GM10266 (cell line): ENCODE results near the gene NCF4.

Experiments used
- DNase-seq: peaks from one replicate; pipeline ENCODE4 v3.0.0; 2012; ENCODE audit errors: extremely low spot score
- TF ChIP-seq, protein P1 (sequence below): IDR thresholded peaks from 2 replicates; pipeline ENCODE4 v1.5.1; 2012; ENCODE audit warnings: mild to moderate bottlenecking, low read depth; ENCODE audit not compliant: control insufficient read depth, insufficient read depth; ENCODE audit errors: missing control alignments

NCF4 gene

GRCh38 chr22:36864454-36865215 is 3.8 kb downstream of the NCF4 start:
- TF ChIP-seq, protein P1, sequence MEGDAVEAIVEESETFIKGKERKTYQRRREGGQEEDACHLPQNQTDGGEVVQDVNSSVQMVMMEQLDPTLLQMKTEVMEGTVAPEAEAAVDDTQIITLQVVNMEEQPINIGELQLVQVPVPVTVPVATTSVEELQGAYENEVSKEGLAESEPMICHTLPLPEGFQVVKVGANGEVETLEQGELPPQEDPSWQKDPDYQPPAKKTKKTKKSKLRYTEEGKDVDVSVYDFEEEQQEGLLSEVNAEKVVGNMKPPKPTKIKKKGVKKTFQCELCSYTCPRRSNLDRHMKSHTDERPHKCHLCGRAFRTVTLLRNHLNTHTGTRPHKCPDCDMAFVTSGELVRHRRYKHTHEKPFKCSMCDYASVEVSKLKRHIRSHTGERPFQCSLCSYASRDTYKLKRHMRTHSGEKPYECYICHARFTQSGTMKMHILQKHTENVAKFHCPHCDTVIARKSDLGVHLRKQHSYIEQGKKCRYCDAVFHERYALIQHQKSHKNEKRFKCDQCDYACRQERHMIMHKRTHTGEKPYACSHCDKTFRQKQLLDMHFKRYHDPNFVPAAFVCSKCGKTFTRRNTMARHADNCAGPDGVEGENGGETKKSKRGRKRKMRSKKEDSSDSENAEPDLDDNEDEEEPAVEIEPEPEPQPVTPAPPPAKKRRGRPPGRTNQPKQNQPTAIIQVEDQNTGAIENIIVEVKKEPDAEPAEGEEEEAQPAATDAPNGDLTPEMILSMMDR, result no peak
- DNase-seq, result no peak

DNA sequence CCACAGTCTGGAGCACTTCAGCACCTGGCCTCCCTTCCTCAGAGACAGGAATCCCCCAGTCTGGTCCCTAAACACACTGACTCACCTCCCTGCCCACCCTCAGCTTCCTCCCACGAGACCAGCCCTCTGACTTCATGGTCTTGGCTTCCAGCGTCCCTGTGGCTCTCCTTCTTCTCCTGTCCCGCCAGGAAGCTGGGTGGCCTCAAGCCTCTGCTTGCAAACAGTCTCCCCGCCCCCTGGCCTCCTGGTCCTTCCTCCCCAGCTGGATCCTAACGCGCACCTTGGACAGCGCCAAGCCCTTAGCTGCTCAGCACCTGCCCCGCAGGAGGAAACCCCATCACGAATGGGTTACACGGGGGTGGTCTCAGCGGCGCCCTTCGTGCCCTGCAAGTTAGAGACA is 4.5 kb downstream of the NCF4 start:
- DNase-seq, result no peak

DNA sequence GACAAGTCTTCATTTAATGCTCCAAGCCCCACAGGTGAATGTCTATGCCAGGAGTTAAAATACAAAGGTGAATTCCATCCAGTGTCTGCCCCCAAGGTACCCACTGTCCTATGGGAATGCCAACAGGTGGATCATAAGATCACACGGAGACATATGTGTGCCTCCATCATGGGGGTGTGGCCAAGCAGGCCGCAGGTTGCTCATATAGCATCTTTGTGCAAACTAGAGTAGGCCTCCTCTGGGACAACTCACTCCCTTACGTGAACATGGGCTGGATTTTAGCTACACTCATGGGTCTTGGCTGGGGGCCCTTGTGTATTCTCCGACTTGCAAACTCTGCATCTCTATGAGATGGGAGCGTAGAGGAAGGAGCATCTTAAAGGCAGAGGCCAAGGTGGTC is 6.9 kb downstream of the NCF4 start:
- TF ChIP-seq, protein P1, result no peak
- no peak for DNase-seq

More for the DNA sequence above, 4.5 kb downstream of the NCF4 start:
- TF ChIP-seq, protein P1, result no peak

- TF ChIP-seq, protein P1, result no peak
- no peak for DNase-seq
Measured at GRCh38 chr22:36868546-36869181, 7.9 kb downstream of the NCF4 start.

DNA sequence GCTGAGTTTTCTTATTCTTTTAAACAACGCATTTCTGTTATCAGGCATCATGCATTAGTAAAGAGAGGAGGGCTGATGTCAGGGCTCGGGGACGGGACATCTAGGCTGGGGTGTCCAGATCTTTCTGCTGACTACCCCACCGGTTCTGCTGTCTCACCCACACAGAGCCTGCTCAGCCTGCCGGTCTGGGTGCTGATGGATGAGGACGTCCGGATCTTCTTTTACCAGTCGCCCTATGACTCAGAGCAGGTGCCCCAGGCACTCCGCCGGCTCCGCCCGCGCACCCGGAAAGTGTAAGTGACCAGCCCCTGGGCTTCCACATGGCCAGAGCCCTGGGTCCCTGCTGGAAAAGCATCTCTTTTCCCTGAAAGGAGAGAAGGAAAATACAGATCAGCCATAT is 9.4 kb downstream of the NCF4 start:
- TF ChIP-seq, protein P1, result no peak
- DNase-seq, result no peak

GRCh38 chr22:36871669-36872081 is 10.9 kb downstream of the NCF4 start:
- TF ChIP-seq, protein P1, result no peak
- DNase-seq, result no peak

GRCh38 chr22:36872084-36872483 is 11.3 kb downstream of the NCF4 start:
- no peak for DNase-seq
- TF ChIP-seq, protein P1, result no peak
